ENCODE results near the gene FOXO6. TPM values are rescaled to one million over a fixed set of nuclear protein-coding genes. Genes with fewer than 3 reads are reported as not detected.

Gene FOXO6
- total RNA-seq, 2 donors from 2014 or later = 0.52 to 0.75 TPM

DNA sequence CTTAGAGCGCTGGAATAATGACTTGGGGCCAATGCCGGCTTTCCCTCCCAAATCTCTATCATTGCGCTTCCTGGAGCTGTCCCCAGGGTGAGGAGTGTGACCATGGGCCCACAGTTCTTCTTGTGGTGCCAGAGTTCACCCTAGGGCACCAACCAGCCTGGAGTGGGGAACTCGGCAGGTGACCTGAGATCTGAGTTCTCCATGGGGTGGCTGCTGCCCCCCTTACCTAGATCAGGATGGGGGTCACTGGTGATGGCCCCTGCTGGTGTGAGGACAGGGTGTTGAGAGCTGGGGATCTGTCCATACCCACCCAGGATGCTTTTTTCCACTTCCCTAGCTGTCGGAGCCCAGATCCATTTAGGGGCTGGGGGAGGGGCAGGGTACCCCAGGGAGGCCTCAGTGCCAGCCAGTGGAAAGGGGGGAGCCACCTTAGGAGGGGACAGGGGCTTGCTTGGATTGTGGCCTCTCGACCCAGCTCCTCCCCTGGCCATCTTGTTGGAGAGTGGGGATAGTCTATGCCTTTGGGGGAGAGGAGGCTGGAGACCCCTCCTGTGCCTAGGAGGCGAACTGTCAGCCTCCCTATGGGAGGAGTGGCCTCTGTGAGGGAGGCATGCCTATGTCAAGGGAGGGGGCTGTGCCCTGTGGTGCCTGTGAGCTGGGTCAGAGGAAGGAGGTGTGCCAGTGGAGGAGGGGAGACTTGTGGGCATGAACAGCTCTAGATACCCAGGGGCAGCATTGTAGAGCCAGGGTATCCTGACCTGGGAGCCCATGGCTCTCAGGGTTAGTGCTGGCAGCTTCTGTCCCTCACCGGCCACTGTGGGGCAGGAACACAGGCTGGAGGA lies 1.7 kb downstream of the FOXO6 start:
- intact Hi-C loops (cut with DNase I, micrococcal nuclease) = no loop called here
- ATAC-seq = no peak
- DNase-seq = no peak

- ATAC-seq = no peak
- DNase-seq = no peak
- intact Hi-C loops (cut with DNase I, micrococcal nuclease) = no loop called here
These were observed 2.5 kb downstream of the FOXO6 start for GRCh38 chr1:41363591-41364320.

- no peak for ATAC-seq
- intact Hi-C loops (cut with DNase I, micrococcal nuclease) = no loop called here
These were observed 3.4 kb downstream of the FOXO6 start for GRCh38 chr1:41364442-41365319.

DNA sequence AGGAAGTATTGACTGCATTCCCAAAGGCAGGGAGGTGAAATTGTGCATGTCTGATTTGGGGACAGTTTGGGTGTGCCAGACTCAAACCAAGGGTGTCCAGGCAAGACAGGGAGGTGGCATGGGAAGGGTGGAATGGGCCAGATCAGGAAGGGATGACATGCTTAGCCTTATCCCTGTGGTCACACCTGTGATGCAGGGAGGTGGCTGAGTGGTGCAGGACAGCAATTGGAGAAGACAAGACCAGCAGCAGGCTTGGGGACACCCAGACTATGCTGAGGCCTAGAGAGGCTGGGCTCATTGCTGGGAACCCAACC lies 4.0 kb downstream of the FOXO6 start:
- intact Hi-C loops (cut with DNase I, micrococcal nuclease) = no loop called here
- ATAC-seq (no peak), DNase-seq (no peak)

More at GRCh38 chr1:41364442-41365319, 3.4 kb downstream of the FOXO6 start:
- DNase-seq = no peak

DNA sequence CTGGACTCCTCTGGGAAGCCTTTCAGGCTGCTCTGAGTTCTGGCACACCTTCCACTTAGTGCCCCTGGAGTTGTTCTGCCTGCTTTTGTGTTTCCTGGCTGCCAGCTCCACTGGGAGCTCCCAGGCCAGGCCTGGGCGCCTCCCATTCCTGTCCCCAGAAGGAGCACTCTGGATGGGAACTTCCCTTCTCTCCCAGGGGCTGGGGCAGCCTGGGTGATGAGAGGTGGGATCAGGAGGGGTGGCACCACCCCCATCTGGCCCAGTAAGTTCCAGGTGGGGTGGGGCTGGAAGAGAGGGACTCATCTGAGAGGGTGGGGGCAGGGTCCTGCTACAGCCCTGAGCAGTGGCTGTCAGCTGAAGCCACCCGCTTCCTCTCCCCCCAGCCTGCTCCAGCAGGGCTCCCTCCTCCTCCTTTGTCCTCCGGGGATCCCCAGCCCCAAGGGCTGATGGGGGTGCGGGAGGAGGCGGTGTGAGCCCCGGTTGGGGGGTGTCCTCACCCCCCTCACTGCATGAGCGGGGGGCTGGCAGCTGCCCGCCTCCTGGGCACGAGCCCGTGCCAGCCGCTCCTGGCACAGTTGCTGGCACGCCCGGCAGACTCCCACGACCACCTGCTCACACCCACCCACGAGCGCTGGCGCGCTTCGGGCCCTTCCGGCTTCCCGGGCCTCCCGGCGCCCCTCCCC lies 4.7 kb downstream of the FOXO6 start:
- DNase-seq (peak in 1 of 2 donors; percentile 33), ATAC-seq (no peak)
- intact Hi-C loops (cut with DNase I, micrococcal nuclease) = no loop called here

- intact Hi-C loops (cut with DNase I, micrococcal nuclease) = no loop called here
- DNase-seq (peak; percentile 43 to 48), ATAC-seq (peak; percentile 49)
These were observed 5.4 kb downstream of the FOXO6 start for GRCh38 chr1:41366455-41367287.

DNA sequence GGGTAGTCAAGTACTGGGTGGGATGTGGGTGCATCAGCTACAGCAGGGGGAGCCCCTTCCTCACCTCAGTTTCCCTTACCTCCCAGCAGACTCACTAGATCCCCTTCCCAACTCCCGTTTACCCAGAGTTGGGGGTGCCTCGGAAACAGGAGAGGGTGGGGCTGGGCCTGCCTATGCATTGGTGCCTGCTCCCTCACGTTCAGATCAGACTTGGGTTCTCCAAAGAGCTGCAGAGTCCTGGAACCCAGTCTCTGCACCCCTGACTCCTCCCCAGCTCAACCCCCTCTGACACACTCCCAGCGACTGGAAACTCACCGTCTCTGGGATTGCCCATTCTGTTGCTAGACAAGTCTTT lies 6.0 kb downstream of the FOXO6 start:
- intact Hi-C loops (cut with DNase I, micrococcal nuclease) = no loop called here
- no peak for DNase-seq
- ATAC-seq = no peak

GRCh38 chr1:41368366-41368765 lies 7.1 kb downstream of the FOXO6 start:
- intact Hi-C loops (cut with DNase I, micrococcal nuclease) = no loop called here
- DNase-seq = no peak
- ATAC-seq = no peak

DNA sequence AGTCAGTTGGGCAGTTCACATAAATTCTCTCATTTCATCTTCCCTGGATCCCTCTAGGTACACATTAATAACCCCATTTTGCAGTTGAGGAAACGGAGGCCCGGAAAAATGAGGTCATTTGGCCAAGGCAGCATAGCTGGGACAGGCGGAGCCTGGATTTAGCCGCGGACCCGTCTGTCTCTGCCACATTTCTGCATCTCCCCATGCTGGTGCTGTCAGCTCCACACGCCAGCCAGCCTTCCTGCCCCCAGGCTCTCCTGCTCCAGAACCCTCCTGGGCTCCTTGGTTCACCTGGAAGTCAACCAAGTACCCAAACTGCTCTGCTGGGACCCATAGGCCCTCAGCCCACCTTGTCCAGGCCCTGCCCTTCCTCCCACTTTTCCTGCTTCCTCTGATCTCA lies 7.6 kb downstream of the FOXO6 start:
- DNase-seq = no peak
- no peak for ATAC-seq
- intact Hi-C loops (cut with DNase I, micrococcal nuclease) = no loop called here

DNA sequence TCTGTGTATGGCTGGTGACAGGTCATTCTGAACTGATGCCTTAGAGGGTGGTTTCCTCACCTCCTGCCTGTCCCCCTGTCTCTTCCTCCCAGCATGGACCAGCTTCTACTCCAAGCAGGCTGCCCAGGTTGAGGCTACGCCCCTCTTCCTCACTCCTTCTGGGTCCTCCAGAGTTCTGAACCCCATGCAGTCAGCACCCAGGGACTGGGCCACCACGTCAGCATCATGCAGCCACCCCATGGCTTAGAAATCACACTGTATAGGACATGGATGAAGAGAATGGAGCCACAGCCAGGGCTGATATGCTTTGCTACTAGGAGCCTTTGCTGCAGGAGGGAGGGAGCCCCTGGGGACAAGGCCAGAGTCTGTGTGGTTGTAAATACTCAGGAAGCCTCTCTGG lies 8.3 kb downstream of the FOXO6 start:
- DNase-seq (no peak), ATAC-seq (no peak)
- intact Hi-C loops (cut with DNase I, micrococcal nuclease) = no loop called here

GRCh38 chr1:41370225-41370624 lies 9.0 kb downstream of the FOXO6 start:
- ATAC-seq (no peak), DNase-seq (no peak)
- intact Hi-C loops (cut with DNase I, micrococcal nuclease) = no loop called here

DNA sequence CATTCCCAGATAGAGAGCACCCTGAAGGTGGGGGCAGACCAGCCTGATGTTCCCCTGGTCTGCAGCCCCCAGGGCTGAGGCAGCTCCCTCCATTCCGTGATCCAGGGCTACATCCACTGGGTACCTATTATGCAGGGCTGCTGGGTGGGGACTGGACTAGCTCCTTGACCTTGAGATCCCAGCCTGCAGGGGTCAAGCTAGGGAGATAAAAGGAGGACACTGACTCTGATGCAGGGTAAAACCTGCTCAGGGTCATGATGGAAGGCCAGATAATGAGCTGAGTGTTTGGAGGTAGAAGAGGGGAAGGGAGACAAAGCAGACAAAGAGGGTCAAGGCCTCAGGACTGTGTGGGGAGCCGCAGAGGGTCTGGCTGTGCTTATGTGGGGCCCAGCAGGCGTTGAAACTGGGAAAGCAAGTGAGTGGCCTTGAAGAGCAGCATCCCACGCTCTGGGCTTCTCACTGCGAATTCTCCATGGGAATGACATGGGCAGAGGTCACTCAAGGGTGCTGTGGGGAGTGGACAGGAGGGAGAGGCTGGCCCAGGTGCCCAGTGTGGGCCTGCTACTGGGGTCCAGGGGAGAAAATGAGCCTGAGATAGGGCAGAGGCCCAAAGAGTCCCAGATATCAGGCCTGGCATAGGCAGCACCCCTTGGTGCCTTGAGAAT lies 9.7 kb downstream of the FOXO6 start:
- intact Hi-C loops (cut with DNase I, micrococcal nuclease) = no loop called here
- no peak for DNase-seq
- ATAC-seq = no peak

DNA sequence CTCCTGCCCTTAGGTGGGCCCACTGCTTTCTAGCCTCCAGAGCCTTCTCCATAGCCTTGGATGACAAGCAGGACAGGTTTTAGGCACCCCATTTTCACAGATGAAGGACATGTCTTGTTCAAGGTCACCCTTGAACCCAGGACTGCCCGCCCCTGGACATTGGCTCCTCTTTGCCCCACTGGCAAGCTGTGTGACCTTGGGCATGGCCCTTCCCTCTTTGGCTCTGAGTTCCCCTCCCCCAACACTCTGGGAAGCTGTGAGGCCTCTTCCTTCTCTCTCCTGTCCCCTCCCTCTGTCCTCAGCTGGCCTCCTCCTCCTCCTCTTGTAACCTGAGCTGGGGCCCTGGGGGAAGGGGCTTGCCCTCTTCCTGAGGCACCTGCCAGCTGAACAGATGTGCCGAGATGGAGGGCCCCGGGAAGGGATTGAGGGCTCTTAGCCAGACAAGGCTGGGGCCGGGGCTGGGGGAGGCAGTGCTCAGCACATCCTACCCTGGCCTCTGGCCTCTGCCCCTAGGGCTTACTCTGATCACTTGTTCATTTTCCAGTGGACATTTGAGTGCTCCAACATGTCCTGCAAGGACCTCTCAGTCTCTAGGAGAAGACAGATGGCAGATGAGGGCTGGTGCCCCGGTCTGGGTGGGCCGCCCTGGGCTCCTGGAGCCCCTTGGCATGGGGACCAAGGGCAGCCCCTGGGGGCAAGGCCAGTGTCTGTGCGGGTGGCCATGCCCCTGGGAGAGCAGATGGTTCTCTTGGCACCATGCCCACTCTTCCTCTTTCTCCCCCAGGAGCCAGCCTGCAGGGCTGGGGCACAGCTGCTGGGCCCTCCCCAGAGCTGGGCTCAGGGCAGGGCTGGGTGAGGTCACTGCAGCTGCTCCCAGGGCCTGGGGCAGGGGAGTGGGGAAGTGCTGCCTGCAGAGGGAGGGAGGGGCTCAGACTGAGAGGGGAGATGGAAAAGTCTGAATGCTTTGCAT lies 10.7 kb downstream of the FOXO6 start:
- ATAC-seq (peak; percentile 81), DNase-seq (peak in 1 of 2 donors; percentile 41)
- intact Hi-C loops (cut with DNase I, micrococcal nuclease) = no loop called here

DNA sequence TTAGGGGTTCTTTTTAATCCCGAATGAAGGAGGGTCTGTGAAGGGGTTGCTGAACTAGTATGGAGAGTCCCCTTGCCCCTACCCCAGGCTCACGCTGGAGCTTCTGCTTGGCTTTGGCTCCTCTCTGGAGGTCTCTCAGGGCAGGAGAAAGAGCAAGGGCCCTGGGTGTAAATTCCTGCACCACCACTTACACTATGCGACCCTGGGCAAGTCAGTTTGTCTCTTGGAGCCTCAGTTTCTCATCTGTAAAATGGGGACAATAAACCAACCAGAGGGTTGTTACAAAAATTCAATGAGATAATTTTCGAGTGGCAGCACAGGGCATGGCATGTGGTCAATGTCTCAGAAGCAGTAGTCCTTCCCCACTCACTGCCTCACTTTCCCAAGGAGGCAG lies 11.4 kb downstream of the FOXO6 start:
- no peak for DNase-seq
- intact Hi-C loops (cut with DNase I, micrococcal nuclease) = no loop called here
- ATAC-seq = no peak

DNA sequence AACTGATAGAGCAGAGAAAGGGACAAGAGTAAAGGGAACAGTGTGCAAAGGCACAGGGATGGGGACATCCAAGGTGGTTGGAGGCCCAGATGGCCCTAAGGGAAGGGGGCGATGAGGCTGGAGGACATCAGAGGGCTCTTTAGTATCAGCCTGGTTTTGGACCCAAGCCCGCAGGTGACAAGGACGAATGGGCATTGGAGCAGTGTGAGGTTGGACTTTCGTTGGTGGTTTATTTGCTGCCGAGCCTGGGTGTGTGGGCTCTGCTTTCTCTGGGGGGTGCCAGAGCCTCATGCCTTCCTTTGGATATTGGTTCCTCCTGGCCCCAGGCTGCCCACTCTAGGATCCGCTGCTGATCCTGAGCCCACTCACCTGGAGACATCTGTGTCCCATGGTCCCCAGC lies 12.1 kb downstream of the FOXO6 start:
- intact Hi-C loops (cut with DNase I, micrococcal nuclease) = no loop called here
- DNase-seq (no peak), ATAC-seq (no peak)

DNA sequence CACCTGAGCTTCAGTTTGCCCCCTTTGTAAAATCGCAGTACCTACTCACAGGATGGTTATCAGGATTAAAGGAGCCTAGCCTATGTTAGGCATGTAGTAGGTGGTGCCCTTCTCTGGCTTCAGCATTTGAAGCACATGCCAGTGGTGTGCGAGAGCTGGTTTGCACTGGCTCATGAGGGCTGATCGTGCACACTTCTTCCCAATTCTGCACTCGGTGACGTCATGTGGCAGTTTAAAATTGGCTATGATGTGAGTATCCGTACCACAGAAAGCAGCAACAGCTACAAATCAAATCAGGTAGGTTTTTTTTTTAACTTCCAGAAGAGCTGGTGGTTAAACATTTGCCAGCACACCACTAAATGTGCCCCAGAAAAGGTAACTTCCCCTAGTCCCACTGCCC lies 13.5 kb downstream of the FOXO6 start:
- ATAC-seq = no peak
- intact Hi-C loops (cut with DNase I, micrococcal nuclease) = no loop called here
- DNase-seq = no peak

- ATAC-seq = no peak
- DNase-seq = no peak
- intact Hi-C loops (cut with DNase I, micrococcal nuclease) = no loop called here
These were observed 16.2 kb downstream of the FOXO6 start for GRCh38 chr1:41377397-41377796.
